Measurements from ENCODE around the gene ZEB2. TPM values are rescaled to one million over a fixed set of nuclear protein-coding genes. Genes with fewer than 3 reads are reported as not detected.
A peak's percentile ranks its signal among the peaks of the same experiment; 100 is the strongest.

The ZEB2 gene
- total RNA-seq, 2 experiments from 2014 or later: 40.4 to 40.9 TPM

- H3K27me3 Mint-ChIP-seq: no peaks in the 10 kb centered on the region
- H3K4me1 Mint-ChIP-seq: peaks cover 5% of the 10 kb centered on the region
- H3K27ac Mint-ChIP-seq: no peak overlapping the region
- H3K9me3 Mint-ChIP-seq (ENCODE audit: low read depth): no peaks in the 10 kb centered on the region
- no peak for DNase-seq
- H3K4me3 Mint-ChIP-seq: no peak overlapping the region
- no peak for ATAC-seq
- peaks cover 28% of the 10 kb centered on the region for H3K36me3 Mint-ChIP-seq
- CTCF ChIA-PET: interaction anchor here (1.2 kb wide), 1 partner anchor 9 kb away, joined by 4 read pairs; no protein-coding TSS in a partner anchor
These were observed 85.3 kb downstream of the ZEB2 start for GRCh38 chr2:144434425-144435222.

GRCh38 chr2:144432921-144433320 is 87.0 kb downstream of the ZEB2 start:
- no peak for ATAC-seq
- Mint-ChIP-seq H3K4me1 (peaks cover 5% of the 10 kb centered on the region), H3K36me3 (peaks cover 33% of the 10 kb centered on the region), H3K27me3 (no peaks in the 10 kb centered on the region), H3K4me3 (no peak overlapping the region), H3K27ac (no peak overlapping the region), H3K9me3 (ENCODE audit: low read depth) (no peaks in the 10 kb centered on the region)
- DNase-seq: no peak
- CTCF ChIA-PET: no interaction called here

GRCh38 chr2:144431998-144432397 is 87.9 kb downstream of the ZEB2 start:
- Mint-ChIP-seq H3K9me3 (ENCODE audit: low read depth) (no peaks in the 10 kb centered on the region), H3K27ac (no peak overlapping the region), H3K4me3 (no peak overlapping the region), H3K27me3 (no peaks in the 10 kb centered on the region), H3K36me3 (peaks cover 32% of the 10 kb centered on the region), H3K4me1 (peaks cover 8% of the 10 kb centered on the region)
- ATAC-seq (no peak), DNase-seq (no peak)
- CTCF ChIA-PET: interaction anchor here (0.7 kb wide), 1 partner anchor 1281 kb away, joined by 4 read pairs; no protein-coding TSS in a partner anchor

- ATAC-seq (peak; percentile 29), DNase-seq (no peak)
- peaks cover 33% of the 10 kb centered on the region for H3K36me3 Mint-ChIP-seq
These were observed 88.5 kb downstream of the ZEB2 start for GRCh38 chr2:144431392-144431783.

GRCh38 chr2:144430722-144431391 is 89.1 kb downstream of the ZEB2 start:
- DNase-seq: peak; percentile 59
- CTCF ChIA-PET: interaction anchor here (1.3 to 1.5 kb wide), 3 partner anchors 16 to 20 kb away, joined by 3 to 5 read pairs (median 5); no protein-coding TSS in a partner anchor

More at GRCh38 chr2:144431392-144431783, 88.5 kb downstream of the ZEB2 start:
- Mint-ChIP-seq H3K27me3 (no peaks in the 10 kb centered on the region), H3K9me3 (ENCODE audit: low read depth) (no peaks in the 10 kb centered on the region), H3K4me3 (no peak overlapping the region), H3K27ac (no peak overlapping the region), H3K4me1 (peaks cover 13% of the 10 kb centered on the region)
- CTCF ChIA-PET: interaction anchor here (0.7 to 1.3 kb wide), 2 partner anchors 18 to 1282 kb away, joined by 4 to 5 read pairs; no protein-coding TSS in a partner anchor

GRCh38 chr2:144429396-144430112 is 90.4 kb downstream of the ZEB2 start:
- DNase-seq (no peak), ATAC-seq (no peak)
- Mint-ChIP-seq H3K4me3 (no peak overlapping the region), H3K4me1 (peaks cover 24% of the 10 kb centered on the region), H3K36me3 (peaks cover 36% of the 10 kb centered on the region), H3K9me3 (ENCODE audit: low read depth) (no peaks in the 10 kb centered on the region), H3K27ac (no peak overlapping the region), H3K27me3 (no peaks in the 10 kb centered on the region)
- CTCF ChIA-PET: interaction anchor here (1.3 to 1.5 kb wide), 3 partner anchors 15 to 22 kb away, joined by 3 to 5 read pairs (median 3); no protein-coding TSS in a partner anchor

More at GRCh38 chr2:144430722-144431391, 89.1 kb downstream of the ZEB2 start:
- H3K27me3 Mint-ChIP-seq: no peaks in the 10 kb centered on the region
- no peaks in the 10 kb centered on the region for H3K9me3 Mint-ChIP-seq (ENCODE audit: low read depth)
- no peak overlapping the region for H3K4me3 Mint-ChIP-seq
- H3K27ac Mint-ChIP-seq: no peak overlapping the region
- peaks cover 34% of the 10 kb centered on the region for H3K36me3 Mint-ChIP-seq
- peaks cover 16% of the 10 kb centered on the region for H3K4me1 Mint-ChIP-seq
- ATAC-seq: peak; percentile 84

- DNase-seq (no peak), ATAC-seq (no peak)
- peak overlapping the region; percentile 27 for H3K27ac Mint-ChIP-seq
- CTCF ChIA-PET: no interaction called here
- peaks cover 21% of the 10 kb centered on the region for H3K4me1 Mint-ChIP-seq
- no peaks in the 10 kb centered on the region for H3K27me3 Mint-ChIP-seq
- H3K36me3 Mint-ChIP-seq: peaks cover 42% of the 10 kb centered on the region
- no peak overlapping the region for H3K4me3 Mint-ChIP-seq
- no peaks in the 10 kb centered on the region for H3K9me3 Mint-ChIP-seq (ENCODE audit: low read depth)
These were observed 92.9 kb downstream of the ZEB2 start for GRCh38 chr2:144426981-144427479.

- DNase-seq (no peak), ATAC-seq (no peak)
- no peaks in the 10 kb centered on the region for H3K9me3 Mint-ChIP-seq (ENCODE audit: low read depth)
- no peak overlapping the region for H3K27ac Mint-ChIP-seq
- no peak overlapping the region for H3K4me3 Mint-ChIP-seq
- CTCF ChIA-PET: no interaction called here
- no peaks in the 10 kb centered on the region for H3K27me3 Mint-ChIP-seq
- H3K36me3 Mint-ChIP-seq: peaks cover 46% of the 10 kb centered on the region
- H3K4me1 Mint-ChIP-seq: peaks cover 21% of the 10 kb centered on the region
These were observed 93.6 kb downstream of the ZEB2 start for GRCh38 chr2:144426355-144426754.

- Mint-ChIP-seq H3K9me3 (ENCODE audit: low read depth) (no peaks in the 10 kb centered on the region), H3K4me3 (no peak overlapping the region), H3K27me3 (no peaks in the 10 kb centered on the region), H3K4me1 (peaks cover 21% of the 10 kb centered on the region), H3K27ac (no peak overlapping the region), H3K36me3 (peaks cover 58% of the 10 kb centered on the region)
- CTCF ChIA-PET: interaction anchor here (1.2 kb wide), 1 partner anchor 25 kb away, joined by 3 read pairs; no protein-coding TSS in a partner anchor
- DNase-seq: no peak
- peak; percentile 45 for ATAC-seq
These were observed 95.2 kb downstream of the ZEB2 start for GRCh38 chr2:144424559-144425240.

GRCh38 chr2:144421606-144422510 is 98.1 kb downstream of the ZEB2 start:
- CTCF ChIA-PET: interaction anchor here (0.7 kb wide), 1 partner anchor 71 kb away, joined by 3 read pairs; no protein-coding TSS in a partner anchor
- H3K27me3 Mint-ChIP-seq: no peaks in the 10 kb centered on the region
- no peak for ATAC-seq
- H3K4me1 Mint-ChIP-seq: peaks cover 18% of the 10 kb centered on the region
- no peak for DNase-seq
- no peak overlapping the region for H3K4me3 Mint-ChIP-seq
- H3K27ac Mint-ChIP-seq: no peak overlapping the region
- H3K9me3 Mint-ChIP-seq (ENCODE audit: low read depth): peaks cover 2% of the 10 kb centered on the region
- H3K36me3 Mint-ChIP-seq: peaks cover 56% of the 10 kb centered on the region

GRCh38 chr2:144419218-144419617 is 100.7 kb downstream of the ZEB2 start:
- CTCF ChIA-PET: no interaction called here
- DNase-seq (no peak), ATAC-seq (no peak)
- H3K4me3 Mint-ChIP-seq: no peak overlapping the region
- H3K4me1 Mint-ChIP-seq: peaks cover 16% of the 10 kb centered on the region
- peaks cover 2% of the 10 kb centered on the region for H3K9me3 Mint-ChIP-seq (ENCODE audit: low read depth)
- H3K36me3 Mint-ChIP-seq: peaks cover 58% of the 10 kb centered on the region
- H3K27me3 Mint-ChIP-seq: no peaks in the 10 kb centered on the region
- no peak overlapping the region for H3K27ac Mint-ChIP-seq

GRCh38 chr2:144415386-144415785 is 104.5 kb downstream of the ZEB2 start:
- Mint-ChIP-seq H3K9me3 (ENCODE audit: low read depth) (peaks cover 2% of the 10 kb centered on the region), H3K4me3 (no peak overlapping the region), H3K27me3 (no peaks in the 10 kb centered on the region), H3K27ac (no peak overlapping the region), H3K36me3 (peaks cover 45% of the 10 kb centered on the region), H3K4me1 (peaks cover 23% of the 10 kb centered on the region)
- DNase-seq: no peak
- ATAC-seq: no peak
- CTCF ChIA-PET: interaction anchor here (1.8 kb wide), 1 partner anchor 15 kb away, joined by 5 read pairs; no protein-coding TSS in a partner anchor

Data from activated CD8-positive, alpha-beta memory T cell treated with anti-CD3 and anti-CD28 coated beads, Interleukin-2, amount 10 ng/mL, durations not matched to agents 7 days and 5 days (primary cell).